ENCODE measurements around the gene RTL10. TPM values are rescaled to one million over a fixed set of nuclear protein-coding genes. Genes with fewer than 3 reads are reported as not detected.

Gene RTL10
- total and polyA plus RNA-seq, 2 of the 4 experiments (the other 2 are of a cell fraction), result 8.6 to 12.1 TPM

- H3K4me1 ChIP-seq (ENCODE audit: control insufficient read depth, insufficient read depth, low read length), result no peaks in the 10 kb centered on the region
- no TSS peak for BruUV-seq (replicated peaks)
- no peak overlapping the region for H3K9ac ChIP-seq (ENCODE audit: low read depth, low read length)
- H4K91ac ChIP-seq (ENCODE audit: insufficient read depth, low read depth, low read length), result no peak overlapping the region
- DNase-seq (peak; percentile 28), ATAC-seq (ENCODE audit: low read depth) (peak; percentile 48)
- ChIA-PET CTCF (no interaction called here), POLR2A (ENCODE audit: unreplicated experiment) (no interaction called here)
- H4K20me1 ChIP-seq (ENCODE audit: insufficient read depth, low read length), result no peaks in the 10 kb centered on the region; the same call in 1 of the 2 replicates
- no peaks in the 10 kb centered on the region for H3K27me3 ChIP-seq (ENCODE audit: control insufficient read depth, insufficient read depth, low read length)
- H2BK20ac ChIP-seq (ENCODE audit: low read depth, low read length), result no peak overlapping the region
- H2BK120ac ChIP-seq (ENCODE audit: low read depth, low read length), result no peak overlapping the region
- 0 out of 2 replicates have a peak, but pooled peaks cover 3% of the 10 kb centered on the region for H3K9me1 ChIP-seq (ENCODE audit: insufficient read depth, low read length)
- in situ Hi-C loops (cut with MboI; ENCODE audit: low sequenced_read_pairs) (no loop called here), intact Hi-C loops (cut with micrococcal nuclease) (no loop called here), dilution Hi-C loops (cut with HindIII; ENCODE audit: low sequenced_read_pairs, unreplicated experiment) (no loop called here)
- H2AK5ac ChIP-seq (ENCODE audit: low read depth, low read length), result no peak overlapping the region
- no peak overlapping the region for H2AK9ac ChIP-seq (replicated peaks; ENCODE audit: low read depth, low read length, poor library complexity)
- H2AFZ ChIP-seq (replicated peaks; ENCODE audit: low read length, poor library complexity), result no peak overlapping the region
- no peak overlapping the region for H3K27ac ChIP-seq (ENCODE audit: insufficient read depth, low read length)
- TF ChIP-seq CEBPB (IDR thresholded peaks at IDR 0.05; ENCODE audit: low read depth, low read length), result no peak
- peak overlapping the region; percentile 10; the same call in 1 of the 2 replicates for H3K4me2 ChIP-seq (ENCODE audit: low read depth, low read length)
- H3K18ac ChIP-seq (ENCODE audit: low read depth, low read length), result no peak overlapping the region
- no peak overlapping the region for H4K8ac ChIP-seq (ENCODE audit: low read depth in 2 of 2, low read length in 2 of 2)
- no peak overlapping the region for H3K4ac ChIP-seq (ENCODE audit: low read depth, low read length)
- H2BK5ac ChIP-seq (ENCODE audit: low read depth, low read length, poor library complexity, severe bottlenecking), result no peak overlapping the region
- no peak overlapping the region for H3K14ac ChIP-seq (replicated peaks; ENCODE audit: low read depth, low read length)
- H3K9me3 ChIP-seq (ENCODE audit: control insufficient read depth, insufficient read depth, low read length), result no peaks in the 10 kb centered on the region
- H2BK15ac ChIP-seq (ENCODE audit: low read depth, low read length), result no peak overlapping the region
- H4K5ac ChIP-seq (ENCODE audit: low read depth, low read length), result no peak overlapping the region
- no peak overlapping the region for H3K56ac ChIP-seq (ENCODE audit: extremely low read depth, insufficient read depth, low read length)
- WGBS, 2 experiments (ENCODE audit: extremely low coverage in 2 of 2, insufficient read length in 1 of 2), result no CpG with 5 or more reads among the region's 10 CpGs
- no peak overlapping the region for H3K23ac ChIP-seq (ENCODE audit: low read depth, low read length)
- H3K36me3 ChIP-seq (ENCODE audit: control insufficient read depth, insufficient read depth, low read length), result no peaks in the 10 kb centered on the region
- H3K4me3 ChIP-seq (ENCODE audit: insufficient read depth, low read depth, low read length), result no peak overlapping the region
- peaks cover 10 to 11% of the 10 kb centered on the region in 2 experiments; a peak in 3 of 4 replicates for H3K79me1 ChIP-seq (ENCODE audit: low read depth in 1 of 2, low read length in 2 of 2)
These were observed 27.2 kb downstream of the RTL10 start for GRCh38 chr22:19827341-19828034.
